GM18519 (cell line): Measurements from ENCODE around the gene CCNQ.
"Not testable (repeated sequence)": the region's sequence is repeated elsewhere in the genome, so short reads cannot be mapped to it uniquely, and the experiment has no call there.

Experiments used
- ATAC-seq: cut with Tn5 transposase; IDR thresholded peaks from one replicate; pipeline ENCODE4 v1.9.1; 2021; ENCODE audit warnings: mild to moderate bottlenecking, moderate library complexity; ENCODE audit not compliant: unreplicated experiment, low FRiP score

Gene CCNQ

DNA sequence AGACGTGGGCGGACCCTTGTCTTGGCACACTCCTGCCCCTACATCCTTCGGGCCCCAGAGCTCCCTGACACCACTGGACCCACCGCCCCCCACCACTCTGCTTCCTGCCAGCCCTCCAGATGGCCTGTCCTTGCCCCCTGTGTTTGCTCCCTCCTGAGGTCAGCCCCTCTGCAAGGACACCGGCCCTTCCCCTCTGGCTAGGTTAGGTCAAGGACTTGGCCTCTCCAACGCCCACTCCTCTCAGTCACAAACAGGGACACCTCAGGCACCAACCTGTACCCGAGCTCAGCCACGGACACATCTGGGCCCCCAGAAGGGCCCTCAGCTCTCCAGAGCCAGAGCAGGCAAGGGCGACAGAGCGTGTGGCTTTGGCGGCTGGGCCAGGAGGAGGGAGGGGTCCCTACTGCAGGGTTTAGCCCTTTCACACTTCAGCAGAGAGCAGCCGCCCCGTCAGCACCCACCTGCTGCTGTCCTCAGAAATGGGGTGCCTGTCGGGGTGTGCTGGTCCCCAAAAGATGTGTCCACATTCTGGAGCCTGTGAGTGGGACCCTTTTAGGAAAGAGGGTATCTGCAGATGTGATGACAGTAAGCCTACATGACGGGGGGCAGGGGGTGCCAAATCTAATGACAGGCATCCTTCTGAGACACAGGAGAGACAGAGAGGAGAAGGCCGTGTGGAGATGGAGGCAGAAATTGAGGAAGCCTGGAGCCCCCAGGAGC, 24.5 kb upstream of the CCNQ start:
- ATAC-seq: no peak

DNA sequence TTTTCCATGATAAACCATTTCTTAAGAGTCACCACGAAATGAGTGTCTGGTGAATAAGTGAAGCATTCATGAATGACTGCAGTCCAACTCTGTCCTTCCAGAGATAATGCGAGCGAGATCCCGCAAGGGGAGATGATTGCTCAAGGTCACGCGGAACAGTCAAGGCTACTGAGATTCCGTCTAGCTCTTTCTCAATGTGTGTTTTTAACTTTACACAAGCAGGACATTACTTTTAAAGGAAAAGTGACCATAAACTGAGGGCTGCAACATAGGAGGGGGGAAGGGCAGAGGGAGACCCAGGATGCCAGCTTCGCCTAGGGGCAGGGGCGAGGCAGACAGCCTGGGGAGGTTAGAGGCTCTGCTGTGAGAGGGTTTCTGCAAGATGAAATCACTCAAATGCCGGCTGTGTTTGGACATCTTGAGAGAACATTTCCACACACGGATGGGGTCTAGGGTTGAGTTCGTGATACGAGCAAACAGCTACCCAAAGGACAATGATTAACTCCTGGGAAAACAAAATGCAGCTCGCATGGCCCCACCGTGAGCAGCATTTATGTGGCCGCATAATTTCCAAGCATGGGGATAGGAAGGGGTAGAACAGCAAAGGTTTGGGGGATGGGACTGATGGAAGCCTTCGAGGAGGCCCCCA, 23.8 kb upstream of the CCNQ start:
- ATAC-seq: no peak

DNA sequence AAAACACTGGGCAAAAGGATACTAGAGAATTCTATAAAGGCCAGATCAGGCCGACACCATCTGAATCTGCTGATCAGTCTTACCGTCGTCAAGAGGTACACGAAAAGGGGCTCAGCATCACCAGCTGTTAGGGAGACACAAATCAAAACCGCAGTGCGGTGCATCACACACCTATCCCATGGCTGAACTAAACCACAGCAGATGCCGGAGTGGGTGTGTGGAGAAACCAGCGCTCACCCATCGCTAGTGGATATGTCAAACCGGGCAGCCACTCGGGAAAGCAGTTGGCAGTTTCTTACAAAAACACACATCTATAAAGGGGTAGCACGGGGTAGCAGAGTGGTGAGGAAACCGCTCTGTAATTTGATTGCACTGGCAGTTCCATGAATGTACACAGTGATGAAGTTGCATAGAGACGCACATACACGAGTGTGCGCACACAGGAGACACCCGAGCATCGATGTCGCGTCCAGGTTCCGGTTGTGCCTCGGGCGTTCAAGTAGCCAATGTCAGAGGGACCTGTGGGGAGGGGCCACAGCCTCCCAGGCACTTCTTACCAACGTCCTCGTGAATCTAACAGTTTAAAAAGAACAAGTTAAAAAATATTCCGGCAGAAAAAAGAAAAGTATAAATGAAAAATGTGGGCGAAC, 23.1 kb upstream of the CCNQ start:
- ATAC-seq: no peak

DNA sequence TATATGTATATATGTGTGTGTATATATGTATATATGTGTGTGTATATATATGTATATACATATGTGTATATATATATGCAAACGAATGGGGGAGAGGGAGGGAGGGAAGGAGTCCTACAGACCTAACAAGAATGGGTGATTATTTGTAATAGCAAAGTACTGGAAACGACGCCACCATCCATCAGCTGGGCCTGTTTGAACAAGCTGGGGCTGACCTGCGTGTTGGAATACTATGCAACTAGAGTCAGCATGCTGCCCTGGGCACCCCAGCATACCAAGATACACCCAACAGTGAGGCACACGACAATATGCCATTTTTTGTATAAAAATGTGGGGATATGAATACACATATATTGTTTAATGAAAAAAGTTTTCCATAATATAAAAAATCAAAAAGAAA, 21.6 kb upstream of the CCNQ start:
- ATAC-seq: no peak

DNA sequence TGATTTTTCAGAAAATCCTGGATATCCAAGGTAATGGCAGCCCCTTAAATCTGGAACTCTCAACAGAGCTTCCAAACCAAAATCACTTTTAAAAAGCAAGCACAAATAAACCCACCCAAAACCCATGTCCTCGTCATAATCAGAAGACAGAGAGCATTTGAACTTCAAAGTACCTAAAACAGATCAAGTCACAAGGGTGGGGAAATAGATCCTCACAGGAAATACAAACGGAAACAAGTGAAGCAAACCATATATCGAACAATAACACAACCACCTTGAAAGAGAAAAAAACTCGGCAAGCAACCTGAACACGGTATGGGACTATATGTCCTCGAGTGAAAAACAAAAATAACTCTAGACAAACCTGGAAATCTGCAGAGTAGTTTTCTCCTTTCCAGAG, 15.9 kb upstream of the CCNQ start:
- ATAC-seq: no peak

DNA sequence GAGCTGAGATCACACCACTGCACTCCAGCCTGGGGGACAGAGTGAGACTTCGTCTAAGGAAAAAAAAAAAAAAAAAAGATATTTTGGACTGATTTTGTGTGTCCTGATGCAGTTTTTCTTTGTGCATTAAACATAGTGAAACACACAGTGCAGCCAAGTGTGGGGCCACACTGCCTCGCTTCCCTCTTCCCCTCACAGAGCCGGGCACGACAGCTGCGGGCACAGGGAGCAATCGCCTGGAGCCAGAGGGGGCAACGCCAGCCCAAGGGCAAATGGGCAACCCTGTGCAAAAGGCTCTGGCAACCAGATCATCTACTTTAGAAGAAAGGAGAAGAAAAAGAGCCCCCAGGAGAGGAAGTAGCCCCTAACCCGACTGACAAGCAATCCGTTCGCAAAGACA, 13.5 kb upstream of the CCNQ start:
- ATAC-seq: no peak

DNA sequence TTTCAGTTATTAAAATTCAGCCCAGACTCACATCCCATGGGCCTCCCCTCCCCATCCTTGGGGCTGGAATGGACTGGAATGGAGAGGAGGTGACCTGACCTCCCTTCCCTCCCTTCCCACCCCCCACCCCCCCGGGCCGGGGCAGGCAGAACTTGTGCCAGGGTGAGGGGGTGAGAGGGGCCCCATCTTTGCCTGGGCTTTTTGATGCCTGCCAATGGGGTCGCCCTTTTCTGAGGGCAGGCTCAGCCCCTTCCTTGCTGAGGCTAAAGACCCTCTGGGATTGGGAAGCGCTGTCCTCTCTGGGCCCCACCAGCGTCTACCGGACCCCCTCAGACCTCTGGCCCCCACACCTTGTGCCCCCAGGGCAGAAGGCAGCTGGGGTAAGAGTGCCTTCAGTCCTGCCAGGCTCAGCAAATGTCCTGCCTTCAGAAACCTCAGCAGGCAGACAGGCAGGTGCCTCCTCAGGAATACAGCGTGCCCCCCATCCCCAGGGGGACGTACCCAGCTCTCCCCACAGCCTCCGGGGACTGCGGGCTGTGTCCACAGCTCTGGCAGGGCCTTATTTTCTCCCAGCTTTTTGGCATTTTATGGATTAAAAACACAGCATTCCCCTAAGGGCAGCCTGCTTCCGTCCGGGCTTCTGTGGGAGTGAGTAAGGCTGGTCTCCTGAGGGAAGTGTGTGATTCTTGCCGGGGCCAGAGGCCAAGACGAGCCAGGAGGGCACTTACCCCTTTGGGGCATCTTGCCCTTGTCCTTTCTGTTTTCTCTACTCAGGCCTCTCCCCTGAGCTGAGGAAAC, 12.6 kb upstream of the CCNQ start:
- no peak for ATAC-seq

DNA sequence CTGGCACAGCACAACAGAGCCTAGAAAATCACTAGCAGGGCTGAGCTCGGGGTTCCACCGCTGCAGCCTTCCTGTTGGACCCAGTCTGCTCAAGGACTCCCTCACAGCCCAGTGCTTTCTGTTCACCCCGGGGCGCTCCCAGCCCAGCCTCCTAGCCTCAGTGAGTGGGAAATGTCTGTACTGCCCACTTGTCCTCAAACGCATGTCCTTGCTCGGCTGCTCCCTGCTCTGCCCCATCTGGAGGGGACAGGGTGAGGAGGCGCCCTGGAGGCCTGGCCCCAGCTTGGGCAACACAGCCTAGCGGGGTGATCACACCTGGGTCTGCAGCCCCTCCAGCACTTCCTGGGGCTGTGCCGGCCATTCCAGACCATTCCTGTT, 11.9 kb upstream of the CCNQ start:
- no peak for ATAC-seq

DNA sequence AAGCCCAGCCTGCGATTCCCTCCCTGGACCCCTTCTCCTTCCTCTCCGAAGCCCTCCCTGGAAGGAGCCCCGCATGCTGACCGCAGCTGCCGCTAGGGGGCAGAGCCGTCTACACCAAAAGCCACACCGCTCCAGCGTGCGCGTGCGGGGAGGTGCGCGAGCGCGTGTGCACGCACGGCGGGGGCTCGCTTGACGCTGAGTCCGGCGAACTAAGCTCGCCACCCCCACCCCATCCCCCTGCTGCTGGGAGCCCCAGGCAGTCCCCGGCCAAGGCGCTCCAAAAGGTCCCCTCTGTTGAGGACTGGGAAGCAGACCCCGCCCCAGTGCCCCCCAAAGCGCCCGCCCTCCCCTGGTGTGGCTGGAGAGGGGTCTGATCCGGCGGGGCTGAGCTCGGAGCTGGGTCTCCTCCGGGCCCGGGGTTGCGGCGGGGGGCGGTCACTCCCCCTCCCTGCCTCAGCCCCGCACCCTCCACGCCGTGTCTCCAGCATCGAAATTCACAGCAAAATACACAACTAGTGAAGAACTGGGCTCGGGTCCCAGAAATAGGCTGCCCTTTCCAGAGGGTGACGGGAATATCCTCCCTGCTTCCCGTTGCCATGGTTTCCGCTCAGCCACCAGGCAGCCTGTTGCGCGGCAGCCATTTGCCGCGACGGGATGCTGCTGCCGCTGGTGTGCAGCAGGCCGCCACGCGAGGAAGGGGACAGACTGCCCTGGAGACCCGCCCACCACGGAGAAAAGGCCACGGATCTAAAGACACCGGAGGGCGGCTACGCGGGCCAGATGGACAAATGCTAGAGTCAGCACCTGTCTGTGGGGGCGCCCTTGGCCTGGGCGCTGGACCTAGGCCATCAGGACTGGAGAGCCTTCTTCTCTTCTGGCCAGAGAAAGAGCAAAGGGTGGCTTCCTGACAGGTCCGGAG, 11.2 kb upstream of the CCNQ start:
- no peak for ATAC-seq

DNA sequence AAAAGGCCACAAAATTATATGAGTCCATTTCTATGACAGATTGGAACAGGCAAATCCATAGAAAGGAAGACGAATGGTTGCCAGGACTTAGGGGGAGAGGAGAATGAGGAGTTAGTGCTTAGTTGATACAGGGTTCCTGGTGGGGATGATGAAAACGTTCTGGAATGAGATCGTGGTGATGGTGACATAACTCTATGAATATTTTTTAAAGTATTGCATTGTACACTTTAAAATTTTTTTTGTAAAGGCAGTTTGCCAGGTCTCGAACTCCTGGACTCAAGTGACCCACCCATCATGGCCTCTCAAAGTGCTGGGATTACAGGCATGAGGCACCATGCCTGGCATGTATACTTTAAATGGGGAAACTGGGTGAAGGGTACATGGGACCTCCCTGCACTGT, 9.9 kb upstream of the CCNQ start:
- ATAC-seq: no peak

DNA sequence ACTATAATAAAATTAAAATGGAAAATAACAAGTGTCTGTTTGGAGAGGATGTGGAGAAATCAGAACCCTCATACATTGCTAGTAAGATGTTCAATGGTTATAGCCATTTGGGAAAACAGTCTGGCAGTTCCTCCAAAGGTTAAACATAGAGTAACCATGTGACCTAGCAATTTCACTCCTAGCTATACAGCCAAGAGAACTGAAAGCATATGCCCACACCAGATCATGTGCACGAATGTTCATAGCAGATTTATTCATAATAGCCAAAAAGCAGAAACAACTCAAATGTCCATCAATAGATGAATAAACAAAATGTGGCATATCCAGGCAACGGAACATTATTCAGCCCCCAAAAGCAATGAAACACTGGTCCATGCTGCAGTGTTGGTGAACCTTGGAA, 9.4 kb upstream of the CCNQ start:
- no peak for ATAC-seq

DNA sequence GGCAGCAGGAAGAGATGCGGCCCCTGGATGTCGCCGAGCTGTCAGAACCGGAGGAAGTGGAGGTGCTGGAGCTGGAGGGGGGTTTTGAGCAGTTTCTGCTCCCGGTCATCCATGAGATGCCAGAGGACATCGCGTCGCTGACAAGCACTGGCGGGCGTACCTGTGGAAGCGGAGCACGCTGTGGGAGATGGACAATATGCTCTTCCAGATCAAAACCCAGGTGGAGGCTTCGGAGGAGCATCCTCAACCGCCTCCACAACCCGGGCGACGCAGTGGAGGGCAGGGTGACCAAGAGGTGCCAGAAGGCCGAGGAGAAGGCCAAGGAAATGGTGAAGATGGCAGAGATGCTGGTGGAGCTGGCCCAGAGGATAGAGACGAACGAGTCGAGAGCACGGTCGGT, 7.6 kb upstream of the CCNQ start:
- no peak for ATAC-seq

DNA sequence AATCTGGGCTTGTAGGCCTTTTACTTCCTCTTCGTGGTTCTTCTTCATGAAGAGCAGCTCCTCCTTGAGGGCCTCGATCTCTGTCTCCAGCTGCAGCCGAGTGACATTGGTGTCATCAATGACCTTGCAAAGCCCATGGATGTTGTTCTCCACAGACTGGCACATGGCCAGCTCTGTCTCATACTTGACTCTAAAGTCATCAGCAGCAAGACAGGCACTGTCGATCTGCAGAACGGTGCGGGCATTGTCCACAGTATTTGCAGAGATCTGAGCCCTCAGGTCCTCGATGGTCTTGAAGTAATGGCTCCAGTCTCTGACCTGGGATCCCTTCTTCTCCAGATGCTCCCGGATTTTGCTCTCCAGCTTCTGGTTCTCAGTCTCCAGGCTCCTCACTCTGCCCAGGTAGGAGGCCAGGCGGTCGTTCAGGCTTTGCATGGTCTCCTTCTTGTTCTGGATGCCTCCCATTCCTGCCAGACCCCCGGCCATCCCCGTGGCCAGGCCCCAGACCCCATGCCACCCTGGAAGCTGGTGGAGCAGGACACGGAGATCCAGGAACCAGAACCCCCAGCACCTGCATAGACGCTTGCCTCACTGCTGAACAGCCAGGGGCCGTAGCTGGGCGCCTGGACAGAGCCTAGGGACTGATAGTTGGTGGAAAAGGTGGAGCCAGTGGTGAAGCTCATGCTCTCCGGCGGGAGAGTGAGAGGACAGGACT, 5.9 kb upstream of the CCNQ start:
- not testable (repeated sequence) for ATAC-seq

DNA sequence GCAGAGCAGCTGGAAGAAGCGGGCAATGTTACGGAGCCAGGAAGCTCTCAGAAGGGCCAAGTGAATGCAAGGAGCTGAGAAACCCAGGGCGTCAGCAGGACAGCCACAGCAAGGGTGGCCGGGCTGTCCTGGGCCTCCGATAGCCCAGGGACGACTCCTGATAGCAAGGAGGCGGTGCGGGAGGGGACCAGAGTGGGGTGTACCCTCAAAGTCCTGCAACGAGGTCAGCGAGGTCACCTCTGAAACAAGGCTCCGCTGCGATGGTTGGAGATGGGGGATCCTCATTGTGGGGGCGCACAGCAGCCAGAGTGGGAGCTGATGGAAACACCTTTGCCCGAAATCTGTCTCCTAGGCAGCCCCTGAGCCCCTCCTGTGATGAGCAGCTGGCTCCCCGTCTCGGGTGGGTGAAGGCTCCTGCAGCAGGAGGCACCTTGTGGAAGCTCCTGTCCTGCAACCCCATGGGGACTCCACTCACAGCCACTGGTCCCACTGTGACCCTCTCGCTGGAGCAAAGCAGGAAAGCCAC, 4.3 kb upstream of the CCNQ start:
- no peak for ATAC-seq

DNA sequence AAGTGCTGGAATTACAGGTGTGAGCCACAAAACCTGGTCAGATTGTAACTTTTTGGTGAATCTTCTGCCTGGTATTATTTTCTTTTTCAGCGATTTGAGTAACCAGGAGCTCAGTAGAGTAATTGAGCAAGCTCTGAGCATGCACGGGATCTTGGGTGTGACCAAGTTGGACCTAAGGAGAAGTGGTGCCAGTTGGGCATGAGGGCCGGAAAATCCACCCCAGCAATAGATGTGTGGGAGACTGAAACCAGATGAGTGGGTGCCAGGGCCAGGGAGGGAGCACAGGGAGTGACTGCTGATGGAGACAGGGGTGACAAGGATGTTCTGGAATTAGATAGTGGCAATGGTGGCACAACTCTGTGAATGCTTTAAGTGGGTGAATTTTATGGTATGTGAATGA, 3.7 kb upstream of the CCNQ start:
- no peak for ATAC-seq

DNA sequence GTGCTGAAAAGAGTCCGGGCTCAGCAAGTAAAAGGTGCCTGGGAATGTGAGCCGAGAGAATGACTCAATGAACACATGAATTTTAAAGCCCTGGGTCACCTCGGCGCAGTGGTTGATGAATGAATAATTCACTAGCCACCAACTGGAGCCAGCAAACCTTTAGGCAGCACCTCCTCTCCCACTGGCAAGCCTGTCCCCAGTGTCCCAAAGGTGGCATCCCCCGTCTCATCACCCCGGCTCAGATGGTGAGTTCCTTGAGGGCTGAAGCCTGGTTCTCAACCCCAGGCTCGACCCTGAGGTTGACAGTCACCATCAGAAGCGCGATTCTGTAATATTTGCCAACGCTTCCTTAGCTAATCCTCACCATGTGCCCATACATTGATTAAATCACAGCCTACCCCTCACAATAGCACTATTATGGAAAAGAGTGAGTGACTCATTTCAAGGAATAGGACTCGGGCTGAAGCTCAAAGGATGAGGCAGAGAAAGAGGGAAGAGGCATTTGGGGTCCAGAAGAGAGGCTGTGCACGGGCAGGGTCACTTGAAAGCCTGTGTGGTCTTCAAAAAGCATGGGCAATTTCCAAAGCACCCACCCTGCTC, 2.7 kb upstream of the CCNQ start:
- ATAC-seq: no peak

DNA sequence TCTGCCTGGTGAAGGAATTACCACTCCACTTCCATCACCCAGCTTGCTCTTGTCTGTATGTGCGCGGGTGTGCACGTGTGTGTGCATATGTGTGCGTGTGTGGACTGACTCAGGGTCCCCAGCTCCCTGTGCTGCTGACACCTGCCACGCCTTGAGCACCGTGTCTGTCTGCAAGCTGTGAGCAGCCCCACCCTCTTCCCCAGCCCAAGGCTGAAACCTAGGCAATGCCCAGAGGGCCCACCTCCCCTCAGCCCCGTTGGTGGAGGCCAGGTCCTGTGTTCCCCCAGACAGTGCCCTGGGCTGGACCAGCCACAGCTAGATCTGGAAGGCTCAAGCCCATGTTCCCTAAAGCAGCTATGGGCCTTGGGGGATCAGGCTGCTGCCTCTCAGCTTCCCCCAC, 2.0 kb upstream of the CCNQ start:
- no peak for ATAC-seq

DNA sequence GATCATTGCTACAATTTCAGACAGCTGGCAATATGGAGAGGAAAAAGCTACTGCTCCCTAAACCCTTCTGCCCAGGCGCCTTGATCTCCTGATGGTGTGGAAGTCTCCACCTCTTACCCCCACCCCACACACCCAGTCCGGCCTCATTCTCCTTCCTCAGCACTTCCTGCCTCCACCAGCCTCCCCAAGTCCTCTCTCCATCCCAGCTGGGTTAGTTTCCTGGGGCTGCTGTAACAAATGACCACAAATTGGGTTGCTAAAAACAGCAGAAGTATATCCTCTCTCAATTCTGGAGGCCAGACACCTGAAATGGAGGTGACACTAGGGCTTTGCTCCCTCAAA, 1.1 kb upstream of the CCNQ start:
- no peak for ATAC-seq
